HG02840 (cell line): Measurements from ENCODE around the gene KIAA0232.
"Not testable (repeated sequence)": the region's sequence is repeated elsewhere in the genome, so short reads cannot be mapped to it uniquely, and the experiment has no call there.

Experiments
- ATAC-seq: cut with Tn5 transposase; IDR thresholded peaks from one replicate; pipeline ENCODE4 v1.9.1; 2021; ENCODE audit warnings: mild to moderate bottlenecking, moderate library complexity, moderate number of reproducible peaks; ENCODE audit not compliant: unreplicated experiment, low FRiP score

KIAA0232 gene

GRCh38 chr4:6911917-6912316 lies 129.4 kb downstream of the KIAA0232 start:
- ATAC-seq: not testable (repeated sequence)

- no peak for ATAC-seq
Observed at GRCh38 chr4:6912441-6912840, 129.9 kb downstream of the KIAA0232 start.

GRCh38 chr4:6913350-6913905 lies 130.9 kb downstream of the KIAA0232 start:
- ATAC-seq: no peak

GRCh38 chr4:6914448-6914847 lies 131.9 kb downstream of the KIAA0232 start:
- no peak for ATAC-seq

- no peak for ATAC-seq
Observed at GRCh38 chr4:6915041-6916005, 132.8 kb downstream of the KIAA0232 start.

- ATAC-seq: no peak
Observed at GRCh38 chr4:6916069-6916586, 133.6 kb downstream of the KIAA0232 start.

GRCh38 chr4:6916587-6917460 lies 134.3 kb downstream of the KIAA0232 start:
- ATAC-seq: no peak

- ATAC-seq: peak; percentile 52
Observed at GRCh38 chr4:6917461-6918271, 135.1 kb downstream of the KIAA0232 start.

- ATAC-seq: no peak
Observed at GRCh38 chr4:6918338-6918737, 135.8 kb downstream of the KIAA0232 start.

- ATAC-seq: no peak
Observed at GRCh38 chr4:6920171-6920570, 137.6 kb downstream of the KIAA0232 start.

GRCh38 chr4:6923507-6923906 lies 141.0 kb downstream of the KIAA0232 start:
- no peak for ATAC-seq

- no peak for ATAC-seq
Observed at GRCh38 chr4:6924361-6924779, 141.8 kb downstream of the KIAA0232 start.

GRCh38 chr4:6925357-6925836 lies 142.9 kb downstream of the KIAA0232 start:
- no peak for ATAC-seq

GRCh38 chr4:6926081-6926480 lies 143.6 kb downstream of the KIAA0232 start:
- ATAC-seq: no peak

GRCh38 chr4:6926681-6927478 lies 144.4 kb downstream of the KIAA0232 start:
- ATAC-seq: no peak

GRCh38 chr4:6928081-6928480 lies 145.6 kb downstream of the KIAA0232 start:
- ATAC-seq: no peak

GRCh38 chr4:6929339-6929811 lies 146.8 kb downstream of the KIAA0232 start:
- ATAC-seq: no peak

- ATAC-seq: no peak
Observed at GRCh38 chr4:6929812-6930464, 147.4 kb downstream of the KIAA0232 start.
